Measurements from ENCODE around the gene MICAL2.

The MICAL2 gene

GRCh38 chr11:12117611-12118010, 7.2 kb downstream of the MICAL2 start:
- DNase-seq, result no peak

GRCh38 chr11:12118949-12119348, 8.6 kb downstream of the MICAL2 start:
- no peak for DNase-seq

- DNase-seq, result no peak
These were observed 9.1 kb downstream of the MICAL2 start for GRCh38 chr11:12119502-12119901.

- no peak for DNase-seq
These were observed 9.9 kb downstream of the MICAL2 start for GRCh38 chr11:12120031-12121008.

GRCh38 chr11:12121011-12121410, 10.6 kb downstream of the MICAL2 start:
- no peak for DNase-seq

- peak; percentile 41 to 71 for DNase-seq
These were observed 11.1 kb downstream of the MICAL2 start for GRCh38 chr11:12121517-12121916.

- DNase-seq, result peak; percentile 6 to 29
These were observed 11.7 kb downstream of the MICAL2 start for GRCh38 chr11:12122083-12122482.

GRCh38 chr11:12123273-12123672, 12.9 kb downstream of the MICAL2 start:
- DNase-seq, result no peak

- no peak for DNase-seq
These were observed 13.4 kb downstream of the MICAL2 start for GRCh38 chr11:12123799-12124198.

GRCh38 chr11:12124306-12124705, 13.9 kb downstream of the MICAL2 start:
- no peak for DNase-seq

- DNase-seq, result no peak
These were observed 15.3 kb downstream of the MICAL2 start for GRCh38 chr11:12125609-12126149.

- no peak for DNase-seq
These were observed 16.1 kb downstream of the MICAL2 start for GRCh38 chr11:12126344-12127019.

GRCh38 chr11:12127206-12127898, 17.0 kb downstream of the MICAL2 start:
- no peak for DNase-seq

GRCh38 chr11:12128301-12128751, 17.9 kb downstream of the MICAL2 start:
- DNase-seq, result no peak

- no peak for DNase-seq
These were observed 18.8 kb downstream of the MICAL2 start for GRCh38 chr11:12129227-12129626.

- DNase-seq, result peak in 1 of 2 experiments; percentile 24
These were observed 20.0 kb downstream of the MICAL2 start for GRCh38 chr11:12130180-12130980.

- no peak for DNase-seq
These were observed 21.8 kb downstream of the MICAL2 start for GRCh38 chr11:12131943-12132789.

- no peak for DNase-seq
These were observed 22.4 kb downstream of the MICAL2 start for GRCh38 chr11:12132790-12133145.

- no peak for DNase-seq
These were observed 23.3 kb downstream of the MICAL2 start for GRCh38 chr11:12133547-12134235.

- no peak for DNase-seq
These were observed 23.8 kb downstream of the MICAL2 start for GRCh38 chr11:12134236-12134585.

- DNase-seq, result no peak
These were observed 24.8 kb downstream of the MICAL2 start for GRCh38 chr11:12135185-12135584.

Data from NCI-H2081 (cell line).